ENCODE measurements around the gene FBLN7.

GRCh38 chr2:112092286-112093041 lies 45.7 kb upstream of the FBLN7 start:
- TF ChIP-seq YY1 (IDR thresholded peaks at IDR 0.05; ENCODE audit: low read depth) (no peak), REST (IDR thresholded peaks at IDR 0.05; ENCODE audit: low read depth) (no peak), NFIC (IDR thresholded peaks at IDR 0.05) (no peak), TEAD4 (IDR thresholded peaks at IDR 0.05) (no peak), MAX (IDR thresholded peaks at IDR 0.05) (no peak), CEBPB (IDR thresholded peaks at IDR 0.05) (no peak), CREB1 (IDR thresholded peaks at IDR 0.05; ENCODE audit: low read depth) (no peak)

Data from Ishikawa (cell line).